Astrocyte of the spinal cord (primary cell): ENCODE data around the gene LMO7.

Source experiments
- DNase-seq: peaks from one replicate; pipeline ENCODE4 v3.0.0; 2011; ENCODE audit warnings: low read depth, low spot score
- H3K4me3 ChIP-seq: 2 replicates; pipeline ENCODE4 v1.5.1; 2011; ENCODE audit warnings: low read depth, mild to moderate bottlenecking, low read length, moderate library complexity
- CTCF ChIP-seq: IDR thresholded peaks from 2 replicates; pipeline ENCODE4 v1.5.1; 2012; ENCODE audit warnings: low read depth, mild to moderate bottlenecking, low read length, inconsistent platforms
- in situ Hi-C: cut with HindIII; loops from 2 replicates; pipeline ENCODE4 v1.10.0; 2017; ENCODE audit warnings: low sequenced_read_pairs

LMO7 gene

GRCh38 chr13:75748874-75749273, 112.7 kb downstream of the LMO7 start:
- no peak overlapping the region for H3K4me3 ChIP-seq
- no peak for DNase-seq
- in situ Hi-C loops: no loop called here
- no peak for TF ChIP-seq CTCF

- in situ Hi-C loops: no loop called here
- peak; percentile 45 for DNase-seq
- TF ChIP-seq CTCF: no peak
- no peak overlapping the region for H3K4me3 ChIP-seq
Measured at GRCh38 chr13:75749407-75749806, 113.3 kb downstream of the LMO7 start.

- H3K4me3 ChIP-seq: no peak overlapping the region
- DNase-seq: no peak
- TF ChIP-seq CTCF: no peak
- in situ Hi-C loops: no loop called here
Measured at GRCh38 chr13:75751350-75751749, 115.2 kb downstream of the LMO7 start.

- H3K4me3 ChIP-seq: no peak overlapping the region
- DNase-seq: no peak
- TF ChIP-seq CTCF: no peak
- in situ Hi-C loops: no loop called here
Measured at GRCh38 chr13:75752826-75753225, 116.7 kb downstream of the LMO7 start.

GRCh38 chr13:75754936-75755335, 118.8 kb downstream of the LMO7 start:
- no peak for TF ChIP-seq CTCF
- in situ Hi-C loops: no loop called here
- no peak overlapping the region for H3K4me3 ChIP-seq
- DNase-seq: no peak

GRCh38 chr13:75757336-75757735, 121.2 kb downstream of the LMO7 start:
- TF ChIP-seq CTCF: no peak
- no peak for DNase-seq
- H3K4me3 ChIP-seq: no peak overlapping the region
- in situ Hi-C loops: no loop called here

GRCh38 chr13:75759531-75759930, 123.4 kb downstream of the LMO7 start:
- TF ChIP-seq CTCF: no peak
- DNase-seq: no peak
- in situ Hi-C loops: no loop called here
- no peak overlapping the region for H3K4me3 ChIP-seq
